ENCODE measurements around the gene PACRG. TPM values are rescaled to one million over a fixed set of nuclear protein-coding genes. Genes with fewer than 3 reads are reported as not detected.

Gene PACRG
- total RNA-seq, 1 donor from 2014 or later = 2.9 TPM

DNA sequence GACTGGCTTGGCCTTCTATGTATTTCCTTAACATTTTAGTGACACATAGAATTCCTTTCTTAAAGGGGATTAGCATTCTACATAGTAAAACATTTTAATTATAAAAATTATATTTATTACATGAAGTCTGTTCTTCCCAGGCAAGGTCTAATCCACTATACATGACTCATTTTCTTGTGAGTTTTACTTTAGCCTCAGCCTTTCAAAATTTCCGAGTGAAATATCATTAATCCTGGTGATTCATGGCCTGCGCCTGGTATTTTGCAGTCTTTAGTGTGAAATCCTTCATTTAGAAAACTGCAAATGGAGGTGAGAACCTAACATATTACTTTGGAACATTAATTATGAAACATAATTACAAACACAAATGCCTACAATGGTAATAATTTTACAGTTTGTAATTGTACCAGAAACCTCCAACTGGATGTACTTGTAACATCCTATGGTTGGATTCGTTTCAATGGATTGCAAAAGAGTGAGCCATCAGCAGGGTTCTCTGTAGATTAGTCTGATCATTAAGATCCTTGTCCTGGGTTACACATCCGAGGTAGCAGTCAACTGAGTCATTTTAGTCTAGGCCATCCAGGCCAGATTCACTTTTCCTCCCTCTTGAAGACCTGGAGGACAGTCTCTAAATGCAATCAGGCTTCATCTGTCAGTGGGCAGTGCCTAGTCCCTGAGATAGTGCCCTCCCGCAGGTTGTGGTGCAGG lies 272.0 kb downstream of the PACRG start:
- peak; percentile 14 for DNase-seq (ENCODE audit: low read depth)

DNA sequence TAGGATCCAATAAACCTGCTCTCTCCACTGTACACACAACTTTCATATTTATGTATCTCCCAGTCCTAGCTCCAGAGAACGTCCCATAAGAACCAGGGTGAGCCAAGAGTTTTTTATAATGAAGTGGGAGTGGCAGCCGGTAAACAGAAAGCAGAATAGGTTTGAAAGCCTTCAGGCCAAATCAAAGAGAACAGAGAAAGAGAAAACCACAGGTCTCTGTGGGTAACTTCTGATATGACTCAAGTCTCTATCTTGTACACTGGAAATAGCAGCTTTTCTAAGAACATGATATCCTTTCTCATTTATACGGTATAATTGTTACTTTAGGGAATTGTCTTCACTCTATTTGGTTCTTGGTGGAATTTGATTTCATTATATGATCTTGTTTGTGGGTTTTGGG lies 273.6 kb downstream of the PACRG start:
- DNase-seq (ENCODE audit: low read depth) = peak; percentile 34

DNA sequence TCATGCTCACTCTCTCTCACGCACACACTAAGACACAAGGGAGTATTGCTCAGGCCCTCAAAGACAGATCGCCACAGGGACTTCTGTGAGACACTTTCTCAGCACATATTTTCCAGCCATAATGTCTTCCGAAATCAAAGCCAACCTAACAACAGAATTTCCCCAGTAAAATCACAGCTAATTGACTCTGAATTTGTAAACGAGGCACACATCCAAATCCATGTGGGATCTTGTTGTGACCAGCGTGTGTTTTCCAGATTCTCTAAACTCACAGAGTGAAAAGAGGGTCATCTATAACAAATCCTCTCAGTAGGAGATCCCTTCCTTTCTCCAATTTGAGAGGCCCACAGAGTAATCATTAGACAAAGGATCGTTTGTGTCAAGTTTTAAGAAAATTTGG lies 280.4 kb downstream of the PACRG start:
- DNase-seq (ENCODE audit: low read depth) = no peak

DNA sequence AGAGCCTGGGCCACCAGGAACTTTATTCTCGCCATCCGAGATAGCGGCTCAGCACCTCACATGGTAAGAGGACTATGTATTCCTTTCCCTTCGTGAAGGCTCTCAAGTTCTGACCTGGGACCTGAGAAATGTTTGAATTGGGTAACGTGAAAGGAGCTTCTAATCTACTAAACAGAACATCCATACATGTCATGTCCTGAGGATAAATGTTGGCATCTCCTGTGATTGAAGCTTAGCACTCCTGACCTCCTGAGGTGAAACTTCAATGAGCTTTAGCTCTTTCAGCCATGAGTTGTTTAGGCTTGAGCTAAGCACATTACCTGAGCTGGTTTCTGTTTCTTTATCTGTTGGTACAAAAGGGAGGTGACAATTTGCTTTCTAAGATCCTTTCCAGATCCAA lies 280.9 kb downstream of the PACRG start:
- DNase-seq (ENCODE audit: low read depth) = no peak

DNA sequence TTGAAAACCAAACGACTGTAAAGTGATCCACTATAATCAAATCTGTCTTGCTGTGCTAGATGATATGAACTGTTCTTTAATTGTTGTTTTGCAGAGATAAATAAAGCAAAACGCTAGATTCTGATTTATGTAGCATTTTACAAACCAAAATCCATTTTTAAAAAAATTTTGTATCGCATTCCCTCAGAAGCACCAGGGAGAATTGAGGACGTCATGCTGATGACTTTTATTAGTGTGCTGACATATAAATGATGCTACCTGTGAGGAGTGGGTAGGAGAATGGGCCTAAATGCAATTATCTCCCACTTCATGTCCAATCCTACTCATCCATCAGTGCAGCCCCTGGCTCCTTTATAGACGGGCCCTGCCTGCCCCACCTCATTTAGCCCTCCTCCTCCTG lies 282.4 kb downstream of the PACRG start:
- no peak for DNase-seq (ENCODE audit: low read depth)

DNA sequence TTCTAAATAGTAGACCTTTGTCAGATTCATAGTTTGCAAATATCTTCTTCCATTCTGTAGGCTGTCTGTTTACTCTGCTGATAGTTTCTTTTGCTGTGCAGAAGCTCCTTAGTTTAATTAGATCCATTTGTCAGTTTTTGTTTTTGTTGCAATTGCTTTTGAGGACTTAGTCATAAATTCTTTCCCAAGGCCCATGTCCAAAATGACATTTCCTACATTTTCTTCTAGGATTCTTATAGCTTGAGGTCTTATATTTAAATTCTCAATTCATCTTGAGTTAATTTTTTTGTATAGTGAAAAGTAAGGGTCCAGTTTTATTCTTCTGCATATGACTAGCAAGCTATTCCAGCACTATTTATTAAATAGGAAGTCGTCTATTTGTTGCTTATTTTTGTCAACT lies 287.0 kb downstream of the PACRG start:
- DNase-seq (ENCODE audit: low read depth) = no peak

DNA sequence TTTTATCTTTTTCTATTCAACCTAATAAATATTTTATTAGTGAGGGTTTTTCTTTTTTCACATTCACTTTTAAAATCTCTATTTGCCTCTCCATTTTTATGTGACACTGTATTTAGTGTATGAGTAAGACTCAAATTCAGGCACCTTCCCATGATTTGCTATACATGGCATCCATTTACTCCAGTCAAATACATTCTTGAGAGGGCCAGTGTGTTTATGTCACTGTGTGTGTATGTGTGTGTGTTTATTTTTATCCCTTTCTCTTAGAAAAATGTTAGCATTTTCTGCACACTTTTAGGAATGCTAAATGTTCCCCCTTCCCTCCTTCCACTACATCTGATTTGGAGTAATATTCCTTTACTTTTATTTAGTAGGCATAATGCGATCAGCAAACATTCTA lies 290.0 kb downstream of the PACRG start:
- no peak for DNase-seq (ENCODE audit: low read depth)

DNA sequence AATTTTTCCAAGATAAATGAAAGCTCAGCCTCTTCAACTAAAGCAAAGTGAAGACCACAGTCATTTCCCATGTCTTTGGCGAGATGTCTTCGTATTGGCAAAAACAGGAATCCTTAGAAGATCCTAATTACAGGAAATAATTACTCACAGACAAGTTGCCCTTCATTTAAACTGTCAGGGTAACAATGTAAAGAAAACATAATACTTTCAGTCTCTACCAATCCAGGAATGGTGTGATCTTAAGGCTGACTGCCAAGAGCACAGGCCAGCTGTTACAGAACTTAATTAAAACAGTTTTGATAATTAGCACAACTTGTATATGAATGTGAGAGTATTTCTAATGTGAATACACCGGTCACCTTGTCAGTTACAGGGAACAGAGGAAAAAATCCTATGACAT lies 292.2 kb downstream of the PACRG start:
- no peak for DNase-seq (ENCODE audit: low read depth)

DNA sequence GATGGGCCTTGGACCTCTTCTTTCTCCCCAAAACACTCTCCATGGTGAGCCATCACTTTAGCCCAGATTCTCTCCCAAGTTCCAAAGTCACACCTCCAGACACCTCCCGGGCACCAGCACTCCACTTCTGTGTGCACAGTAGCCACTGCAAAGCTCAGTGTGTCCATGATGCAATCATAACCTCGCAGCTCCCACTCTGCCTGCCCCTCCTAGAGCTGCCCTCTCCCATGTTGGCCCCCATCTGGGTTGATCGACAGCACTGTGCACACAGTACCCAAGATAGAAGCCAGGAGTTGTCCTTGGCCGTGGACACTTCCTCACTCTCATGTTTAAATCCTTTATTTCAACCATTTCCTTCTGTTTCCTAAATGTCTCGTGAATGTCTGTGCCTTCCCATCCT lies 293.3 kb downstream of the PACRG start:
- DNase-seq (ENCODE audit: low read depth) = no peak

DNA sequence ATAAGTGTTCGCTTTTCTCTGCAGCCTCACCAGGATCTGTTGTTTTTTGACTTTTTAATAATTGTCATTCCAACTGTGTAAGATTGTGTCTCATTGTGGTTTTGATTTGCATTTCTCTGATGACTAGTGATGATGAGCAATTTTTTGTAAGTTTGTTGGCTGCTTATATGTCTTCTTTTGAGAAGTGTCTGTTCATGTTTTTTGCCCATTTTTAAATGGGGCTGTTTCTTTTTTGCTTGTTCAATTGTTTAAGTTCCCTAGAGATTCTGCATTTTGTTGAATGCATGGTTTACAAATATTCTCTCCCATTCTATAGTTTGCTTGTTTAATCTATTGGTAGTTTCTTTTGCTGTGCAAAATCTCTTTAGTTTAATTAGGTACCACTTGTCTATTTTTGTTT lies 295.9 kb downstream of the PACRG start:
- DNase-seq (ENCODE audit: low read depth) = no peak

DNA sequence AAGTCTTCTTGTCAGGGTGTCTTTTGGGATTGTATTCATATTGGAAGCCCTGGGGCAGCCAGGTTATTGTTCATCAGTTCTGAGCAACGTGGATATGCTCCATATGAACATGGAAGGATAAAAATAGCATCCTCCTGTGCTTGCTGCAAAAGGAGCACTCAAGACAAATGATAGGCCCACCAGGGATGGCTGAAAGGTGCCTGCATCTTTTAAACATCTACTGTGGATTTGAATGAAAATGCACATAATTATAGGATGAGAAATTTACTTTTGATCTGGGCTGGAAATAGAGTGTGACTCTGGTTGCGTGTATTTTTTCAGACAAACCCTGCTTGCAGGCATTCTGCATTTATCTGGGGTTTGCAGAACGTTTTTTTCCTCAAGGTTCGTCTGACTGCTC lies 299.1 kb downstream of the PACRG start:
- DNase-seq (ENCODE audit: low read depth) = no peak

DNA sequence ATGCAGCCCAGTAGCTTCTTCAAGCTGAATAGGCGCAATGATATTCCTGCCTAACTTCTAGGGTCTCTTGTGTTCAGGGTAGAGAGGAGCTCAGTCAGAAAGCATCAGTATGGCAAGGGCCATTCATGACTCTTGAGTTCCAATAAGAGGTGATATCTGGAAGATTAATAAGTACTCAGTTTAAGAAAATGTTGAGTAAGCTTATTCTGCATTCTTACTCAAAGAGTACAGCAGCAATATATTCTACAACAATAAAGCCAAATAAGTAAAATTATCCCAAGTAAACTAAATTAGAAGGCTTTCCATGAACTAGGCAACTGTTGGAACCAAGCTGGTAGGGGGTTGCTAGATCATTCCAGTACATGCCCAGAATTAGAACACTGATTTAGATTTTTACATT lies 303.2 kb downstream of the PACRG start:
- no peak for DNase-seq (ENCODE audit: low read depth)

DNA sequence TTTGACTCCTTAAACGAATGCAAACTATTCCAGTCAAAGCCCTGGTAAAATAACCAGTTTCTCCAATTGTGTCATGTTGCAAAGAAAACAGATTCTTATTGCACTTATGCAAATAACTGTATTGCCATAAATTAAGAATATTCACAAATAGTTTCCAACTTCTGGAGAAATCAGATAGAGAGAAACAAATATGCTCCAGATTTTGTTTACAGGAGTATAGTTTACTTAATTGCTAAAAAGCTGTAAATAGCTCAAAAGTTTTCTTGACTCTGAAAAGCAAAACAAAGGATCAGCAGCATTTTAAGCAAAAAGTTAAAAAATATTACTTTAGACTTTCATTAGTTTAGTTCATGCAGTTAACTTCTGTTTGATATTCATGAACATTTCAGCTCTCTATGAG lies 304.2 kb downstream of the PACRG start:
- DNase-seq (ENCODE audit: low read depth) = no peak

DNA sequence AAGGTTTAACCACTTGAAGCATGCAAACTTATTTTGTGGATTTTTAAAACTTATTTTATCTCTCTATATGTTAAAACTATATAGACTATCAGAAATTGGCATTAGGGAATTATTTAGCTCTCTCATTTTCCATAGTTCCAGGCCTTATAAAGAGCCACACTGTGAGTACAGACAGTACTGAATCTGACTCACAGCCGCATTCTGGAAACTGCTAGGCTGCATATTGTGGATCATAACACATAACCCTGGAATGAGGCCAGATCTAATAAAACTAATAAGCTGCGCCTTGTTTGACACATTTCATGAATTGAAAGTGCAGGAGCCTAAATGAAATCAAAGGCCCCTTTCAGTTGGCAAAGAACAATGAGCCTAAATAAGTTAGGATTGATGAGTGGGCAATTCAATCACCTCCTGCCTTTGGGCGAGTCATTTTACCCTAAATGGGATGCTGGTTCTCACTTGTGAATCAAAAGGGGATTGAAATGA lies 308.4 kb downstream of the PACRG start:
- DNase-seq (ENCODE audit: low read depth) = no peak

DNA sequence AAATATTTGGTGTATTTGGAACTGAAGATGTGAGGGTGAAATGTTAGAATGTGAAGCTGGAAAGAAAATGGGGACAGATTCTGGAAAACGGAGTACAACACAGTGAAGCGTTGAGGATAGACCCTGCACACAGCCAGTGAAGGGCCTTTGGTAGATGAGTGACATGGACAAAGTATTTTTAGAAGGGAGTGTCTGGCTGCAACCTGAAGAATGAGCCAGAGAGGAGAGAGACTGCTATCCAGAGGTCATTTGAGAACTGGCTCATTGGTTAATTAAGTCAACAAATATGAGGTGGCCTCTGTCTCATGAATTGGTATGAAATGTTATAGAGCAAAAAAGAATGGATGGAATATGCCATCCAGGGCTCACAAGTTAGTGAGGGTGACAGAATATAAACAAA lies 310.5 kb downstream of the PACRG start:
- no peak for DNase-seq (ENCODE audit: low read depth)

DNA sequence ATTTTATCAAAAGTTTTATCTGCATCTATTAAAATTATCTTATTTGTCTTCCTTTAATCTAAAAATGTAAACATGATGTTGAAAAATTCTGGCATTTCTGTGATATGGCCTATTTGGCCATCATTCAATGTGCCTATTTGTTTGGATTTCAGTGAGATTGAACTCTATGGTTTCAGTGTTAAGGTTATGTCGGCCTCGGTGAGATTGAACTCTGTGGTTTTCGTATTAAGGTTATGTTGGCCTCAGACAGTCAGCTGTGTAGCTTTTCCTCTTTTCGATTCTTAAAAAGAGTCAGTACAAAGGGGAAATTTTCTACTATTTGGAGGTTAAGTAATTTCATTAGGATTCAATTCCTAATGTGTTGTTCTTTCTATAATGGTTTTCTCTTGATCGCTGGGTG lies 320.6 kb downstream of the PACRG start:
- DNase-seq (ENCODE audit: low read depth) = no peak

DNA sequence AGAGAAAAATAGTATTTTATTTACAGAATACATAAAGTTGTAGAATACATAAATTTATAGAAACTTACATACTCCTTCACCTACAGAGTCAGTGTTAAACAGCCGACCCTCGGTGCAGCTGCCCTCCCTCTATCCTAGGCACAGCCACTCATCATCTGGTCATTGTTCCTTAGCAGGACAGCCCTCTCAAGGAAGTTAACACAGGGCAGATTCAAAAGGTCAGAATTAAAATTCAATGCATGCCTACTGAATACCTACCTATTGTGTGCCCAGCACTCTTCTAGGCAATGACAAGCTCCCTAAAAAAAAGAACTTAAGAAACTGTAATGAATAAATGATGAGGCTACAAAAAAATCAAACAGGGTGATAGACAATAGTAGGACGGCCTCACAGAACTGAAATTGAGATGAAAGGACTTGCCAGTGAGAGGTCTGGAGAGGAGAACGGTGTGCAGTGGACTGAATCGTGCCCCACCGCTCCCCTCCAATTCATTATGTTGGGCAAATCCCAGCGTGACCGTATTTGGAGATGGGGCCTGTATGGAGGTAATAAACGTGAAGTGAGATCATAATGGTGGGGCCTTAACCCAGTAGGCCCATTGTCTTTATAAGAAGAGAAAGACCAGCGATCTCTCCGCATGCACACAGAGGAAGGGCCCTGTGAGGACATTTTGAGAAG lies 326.0 kb downstream of the PACRG start:
- DNase-seq (ENCODE audit: low read depth) = no peak

DNA sequence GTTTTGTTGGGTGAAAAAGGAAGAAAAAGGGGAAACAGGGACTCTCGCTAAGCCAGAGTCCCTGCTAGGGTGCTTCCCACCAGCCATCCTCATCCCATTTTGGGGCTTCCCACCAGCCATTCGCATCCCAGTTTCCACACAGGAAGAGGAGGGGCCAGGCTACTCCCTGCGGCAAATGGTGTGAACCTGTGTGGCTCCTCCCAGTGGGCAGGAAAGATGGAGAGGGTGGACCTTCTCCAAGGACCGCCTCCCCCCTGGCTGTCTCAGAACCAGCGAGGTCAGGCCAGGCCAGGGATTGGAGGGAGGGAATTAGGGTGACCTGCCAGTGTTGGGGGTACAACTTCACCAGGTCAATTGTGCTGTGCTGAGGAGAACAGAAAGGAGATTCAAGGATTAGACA lies 326.9 kb downstream of the PACRG start:
- no peak for DNase-seq (ENCODE audit: low read depth)

DNA sequence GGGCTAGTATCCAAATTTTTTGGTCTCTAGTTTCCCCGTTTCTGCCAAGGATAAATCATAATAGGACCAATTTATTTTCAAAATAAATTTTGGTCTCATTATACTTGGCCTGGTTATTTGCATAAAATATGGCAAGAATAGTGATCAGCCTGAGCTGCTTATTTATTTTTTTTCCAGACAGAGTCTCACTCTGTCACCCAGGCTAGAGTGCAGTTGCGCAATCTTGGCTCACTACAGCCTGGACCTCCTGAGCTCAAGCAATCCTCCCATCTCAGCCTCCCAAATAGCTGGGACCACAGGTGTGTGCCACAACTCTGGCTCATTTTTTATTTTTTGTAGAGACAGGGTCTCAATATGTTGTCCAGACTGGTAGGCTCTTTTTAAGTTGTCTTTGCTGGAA lies 329.5 kb downstream of the PACRG start:
- DNase-seq (ENCODE audit: low read depth) = no peak

DNA sequence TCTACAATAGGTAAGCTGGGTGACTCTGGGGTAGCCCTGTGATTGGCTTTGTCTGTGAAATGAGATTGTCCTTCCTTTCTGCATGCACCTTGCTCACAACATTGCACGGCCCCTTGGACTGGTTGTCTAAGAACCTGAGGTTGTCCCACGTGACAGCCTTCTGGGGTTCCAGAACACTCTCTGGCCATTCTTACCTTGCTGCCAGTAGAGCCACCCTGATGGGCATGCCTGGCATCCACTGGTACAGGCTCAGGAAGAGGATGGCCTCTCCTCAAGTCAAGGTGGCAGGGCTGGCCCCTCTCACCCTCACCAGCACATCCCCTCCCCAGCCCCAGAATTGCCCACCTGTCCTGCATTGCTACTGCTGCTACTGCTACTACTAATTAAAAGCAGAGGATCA lies 335.0 kb downstream of the PACRG start:
- no peak for DNase-seq (ENCODE audit: low read depth)

DNA sequence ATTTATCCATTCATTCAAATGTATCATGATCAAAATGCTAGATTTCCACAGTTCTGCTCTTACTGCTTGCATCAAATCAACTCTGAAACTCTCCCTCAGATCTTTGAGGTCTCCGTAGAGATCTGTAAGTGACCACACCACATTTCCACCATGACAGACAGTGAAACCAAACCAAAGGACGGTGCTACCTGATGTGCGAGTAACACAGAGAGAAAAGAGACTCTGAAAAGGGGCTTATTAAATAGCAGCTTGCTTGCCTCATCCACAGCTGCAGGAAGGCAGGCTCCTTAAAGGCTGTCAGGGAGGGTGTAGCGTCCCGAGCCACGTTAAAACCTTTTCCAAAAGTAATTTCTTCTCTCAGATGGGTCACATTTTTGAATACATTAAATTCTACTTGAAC lies 335.8 kb downstream of the PACRG start:
- DNase-seq (ENCODE audit: low read depth) = no peak

DNA sequence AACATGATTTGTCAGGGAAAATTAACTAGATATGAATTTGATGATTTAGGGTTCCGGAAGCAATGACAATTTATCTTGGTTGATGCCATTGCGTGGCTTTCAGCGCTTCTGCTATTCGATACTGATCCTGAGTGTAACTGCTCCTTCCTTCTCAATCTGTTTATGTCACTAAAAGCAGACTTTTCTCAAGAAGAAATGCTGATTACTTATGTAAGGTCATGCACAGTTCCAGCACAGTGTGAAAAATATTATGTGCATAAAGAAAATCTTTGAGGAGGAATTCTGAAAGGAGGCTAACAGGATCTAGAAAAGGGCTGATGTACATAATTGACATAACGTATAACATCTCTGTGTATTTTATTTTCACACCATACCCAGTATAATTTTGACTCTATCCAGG lies 336.6 kb downstream of the PACRG start:
- DNase-seq (ENCODE audit: low read depth) = no peak

DNA sequence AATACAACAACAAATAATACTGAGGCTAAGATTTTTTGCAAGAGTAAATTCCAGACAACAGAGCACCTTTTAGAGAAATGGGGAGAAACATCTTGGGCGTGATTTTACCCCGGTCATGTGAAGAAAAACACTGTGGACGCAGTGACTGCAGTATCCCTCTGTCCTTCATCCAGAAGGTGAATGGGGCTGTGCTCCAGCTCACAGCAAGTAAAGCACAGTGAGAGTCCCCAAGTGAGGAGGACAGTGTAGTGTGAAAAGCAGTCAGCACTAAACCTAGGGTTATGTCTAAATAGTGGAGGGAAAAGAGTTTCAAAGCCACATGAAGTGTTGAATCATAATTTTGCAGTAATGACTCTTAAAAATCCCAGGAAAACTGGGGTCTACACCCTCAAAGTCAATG lies 338.4 kb downstream of the PACRG start:
- no peak for DNase-seq (ENCODE audit: low read depth)
